ENCODE results near the gene CAMK2D. TPM values are rescaled to one million over a fixed set of nuclear protein-coding genes. Genes with fewer than 3 reads are reported as not detected.

The CAMK2D gene
- polyA plus RNA-seq, 2 of the 4 experiments (the other 2 are of a cell fraction): 19.1 to 59.9 TPM

- no peak for TF ChIP-seq KDM1A (IDR thresholded peaks at IDR 0.05; ENCODE audit: low read depth)
Measured at GRCh38 chr4:113582737-113583136, 178.8 kb downstream of the CAMK2D start (continued).

- WGBS (ENCODE audit: missing lambda C conversion rate): 88% methylated on average over 1 of the region's 1 CpG
- Histone ChIP-seq H3K4me1 (peaks cover 13% of the 10 kb centered on the region), H3K27ac (no peak overlapping the region)
Measured at GRCh38 chr4:113579360-113579759, 182.2 kb downstream of the CAMK2D start.

GRCh38 chr4:113576947-113577678, 184.4 kb downstream of the CAMK2D start:
- DNase-seq (ENCODE audit: low read depth in 1 of 2, low spot score in 1 of 2) (no peak), ATAC-seq (no peak), FAIRE-seq (no peak)
- Histone ChIP-seq H3K4me1 (peaks cover 11% of the 10 kb centered on the region; the same call in 2 of the 3 replicates), H3K27ac (no peak overlapping the region), H3K4me3 (no peak overlapping the region), H3K4me2 (no peak overlapping the region), H3K9me3 (no peaks in the 10 kb centered on the region)
- TF ChIP-seq ZC3H11A (IDR thresholded peaks at IDR 0.05) (no peak), POLR2AphosphoS2 (conservative IDR thresholded peaks at IDR 0.05; ENCODE audit: low read length) (no peak), ZNF302 (CRISPR knock-in tag; IDR thresholded peaks at IDR 0.05) (no peak), KDM1A (IDR thresholded peaks at IDR 0.05; ENCODE audit: low read depth) (no peak), HMGXB4 (CRISPR knock-in tag; IDR thresholded peaks at IDR 0.05; ENCODE audit: borderline replicate concordance) (no peak), CEBPB (IDR thresholded peaks at IDR 0.05) (no peak), FOSB (CRISPR knock-in tag; IDR thresholded peaks at IDR 0.05) (no peak), EP300 (IDR thresholded peaks at IDR 0.05) (no peak), SREBF2 (IDR thresholded peaks at IDR 0.05) (no peak), EHMT2 (IDR thresholded peaks at IDR 0.05; ENCODE audit: low read depth) (no peak), TP53 (CRISPR knock-in tag; IDR thresholded peaks at IDR 0.05) (no peak), HEYL (CRISPR knock-in tag; IDR thresholded peaks at IDR 0.05) (no peak), BCL3 (IDR thresholded peaks at IDR 0.05) (no peak), FOXS1 (CRISPR knock-in tag; IDR thresholded peaks at IDR 0.05) (no peak)
- TF ChIP-seq, protein P1, sequence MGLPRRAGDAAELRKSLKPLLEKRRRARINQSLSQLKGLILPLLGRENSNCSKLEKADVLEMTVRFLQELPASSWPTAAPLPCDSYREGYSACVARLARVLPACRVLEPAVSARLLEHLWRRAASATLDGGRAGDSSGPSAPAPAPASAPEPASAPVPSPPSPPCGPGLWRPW (IDR thresholded peaks at IDR 0.05): no peak
- POLR2A ChIA-PET: interaction anchor here (0.5 kb wide), 1 partner anchor 181 kb away, joined by 6 read pairs; no protein-coding TSS in a partner anchor
- 82% methylated on average over 5 of the region's 5 CpGs for WGBS (ENCODE audit: missing lambda C conversion rate)
- CTCF ChIA-PET: no interaction called here

More at GRCh38 chr4:113579360-113579759, 182.2 kb downstream of the CAMK2D start:
- FAIRE-seq: no peak
- ChIA-PET CTCF (no interaction called here), POLR2A (no interaction called here)
- no peak for DNase-seq (ENCODE audit: low read depth in 1 of 2, low spot score in 1 of 2)
- Histone ChIP-seq H3K4me2 (no peak overlapping the region), H3K9me3 (no peaks in the 10 kb centered on the region), H3K4me3 (no peak overlapping the region)
- no peak for TF ChIP-seq KDM5A (IDR thresholded peaks at IDR 0.05)
- no peak for TF ChIP-seq ZFP36 (IDR thresholded peaks at IDR 0.05; ENCODE audit: borderline replicate concordance, partially characterized antibody)
- TF ChIP-seq ATOH8 (CRISPR knock-in tag; IDR thresholded peaks at IDR 0.05; ENCODE audit: low read depth): no peak
- no peak for TF ChIP-seq TFCP2L1 (CRISPR knock-in tag; IDR thresholded peaks at IDR 0.05)
- TF ChIP-seq HOXB13 (CRISPR knock-in tag; IDR thresholded peaks at IDR 0.05; ENCODE audit: low read depth): no peak
- TF ChIP-seq TP53 (CRISPR knock-in tag; IDR thresholded peaks at IDR 0.05): no peak
- TF ChIP-seq ESRRA (IDR thresholded peaks at IDR 0.05; ENCODE audit: borderline replicate concordance, low read length): no peak
- no peak for TF ChIP-seq RARB (CRISPR knock-in tag; IDR thresholded peaks at IDR 0.05)
- no peak for TF ChIP-seq EP300 (IDR thresholded peaks at IDR 0.05)
- TF ChIP-seq HDAC2 (IDR thresholded peaks at IDR 0.05): no peak
- no peak for TF ChIP-seq HOXA7 (CRISPR knock-in tag; IDR thresholded peaks at IDR 0.05)
- TF ChIP-seq FOSL2 (IDR thresholded peaks at IDR 0.05): no peak
- TF ChIP-seq FOSL2 (CRISPR knock-in tag; IDR thresholded peaks at IDR 0.05): no peak
- TF ChIP-seq MYC (IDR thresholded peaks at IDR 0.05; ENCODE audit: borderline replicate concordance, low read length): no peak
- ATAC-seq: no peak

Measured in A549 (cell line).